GDM1 (cell line): ENCODE results near the gene SRSF2.
"Not testable (repeated sequence)": the region's sequence is repeated elsewhere in the genome, so short reads cannot be mapped to it uniquely, and the experiment has no call there.

ENCODE experiments used
- DNase-seq: peaks from one replicate; lab custom pipeline; 2025; lab: John Stamatoyannopoulos, UW

The SRSF2 gene

GRCh38 chr17:76738468-76738850, 1.3 kb upstream of the SRSF2 start:
- DNase-seq, result no peak

- peak; percentile 93 for DNase-seq
These were observed 741 bp upstream of the SRSF2 start, which contains the start of gene MFSD11 for GRCh38 chr17:76737676-76738467. TSS of gene MFSD11 (plus strand) at chr17:76738119. CDS start at chr17:76738353, 234 bp downstream.

- DNase-seq, result peak; percentile 34
These were observed 616 bp downstream of the SRSF2 start for GRCh38 chr17:76736349-76737081.

- no peak for DNase-seq
These were observed 1.4 kb downstream of the SRSF2 start for GRCh38 chr17:76735586-76736348.

- no peak for DNase-seq
These were observed 2.1 kb downstream of the SRSF2 start for GRCh38 chr17:76735006-76735405.

- no peak for DNase-seq
These were observed 2.9 kb downstream of the SRSF2 start for GRCh38 chr17:76734080-76734840.

GRCh38 chr17:76733618-76733957, 3.5 kb downstream of the SRSF2 start:
- no peak for DNase-seq

- DNase-seq, result no peak
These were observed 4.2 kb downstream of the SRSF2 start for GRCh38 chr17:76732734-76733617.

- not testable (repeated sequence) for DNase-seq
These were observed 5.1 kb downstream of the SRSF2 start for GRCh38 chr17:76731800-76732733.

- DNase-seq, result no peak
These were observed 9.2 kb downstream of the SRSF2 start for GRCh38 chr17:76727745-76728456.

GRCh38 chr17:76726776-76727718, 10.1 kb downstream of the SRSF2 start, which contains the start of gene METTL23:
TSS of gene METTL23 (plus strand) at chr17:76726839. CDS start at chr17:76729711, 2,872 bp downstream.
- peak; percentile 42 for DNase-seq

- peak; percentile 97 for DNase-seq
These were observed 10.8 kb downstream of the SRSF2 start, which contains the start of gene JMJD6 for GRCh38 chr17:76726231-76726775. TSS of gene JMJD6 (minus strand) at chr17:76726606. CDS start at chr17:76726475, 131 bp downstream.

GRCh38 chr17:76725580-76726230, 11.4 kb downstream of the SRSF2 start:
- peak; percentile 30 for DNase-seq

- DNase-seq, result no peak
These were observed 13.3 kb downstream of the SRSF2 start for GRCh38 chr17:76723812-76724211.

- not testable (repeated sequence) for DNase-seq
These were observed 14.2 kb downstream of the SRSF2 start for GRCh38 chr17:76722977-76723376.

GRCh38 chr17:76722279-76722678, 14.9 kb downstream of the SRSF2 start:
- no peak for DNase-seq

GRCh38 chr17:76721463-76721862, 15.7 kb downstream of the SRSF2 start:
- DNase-seq, result no peak
